ENCODE results near the gene PLEK. TPM values are rescaled to one million over a fixed set of nuclear protein-coding genes. Genes with fewer than 3 reads are reported as not detected.
"Not testable (repeated sequence)": the region's sequence is repeated elsewhere in the genome, so short reads cannot be mapped to it uniquely, and the experiment has no call there.

PLEK gene
- total RNA-seq, 3 donors from 2014 or later = 4.8 to 16.0 (median 13.8) TPM

- Histone ChIP-seq H3K9me3 (no peaks in the 10 kb centered on the region), H3K4me1 (ENCODE audit: low read depth) (no peaks in the 10 kb centered on the region), H3K36me3 (ENCODE audit: low read depth) (no peaks in the 10 kb centered on the region), H3K4me3 (no peak overlapping the region)
- TF ChIP-seq CTCF (IDR thresholded peaks at IDR 0.05) = no peak
- intact Hi-C loops (cut with DNase I, micrococcal nuclease) = no loop called here
- DNase-seq (no peak), ATAC-seq (no peak)
Observed at GRCh38 chr2:68390586-68390985, 25.5 kb downstream of the PLEK start.

DNA sequence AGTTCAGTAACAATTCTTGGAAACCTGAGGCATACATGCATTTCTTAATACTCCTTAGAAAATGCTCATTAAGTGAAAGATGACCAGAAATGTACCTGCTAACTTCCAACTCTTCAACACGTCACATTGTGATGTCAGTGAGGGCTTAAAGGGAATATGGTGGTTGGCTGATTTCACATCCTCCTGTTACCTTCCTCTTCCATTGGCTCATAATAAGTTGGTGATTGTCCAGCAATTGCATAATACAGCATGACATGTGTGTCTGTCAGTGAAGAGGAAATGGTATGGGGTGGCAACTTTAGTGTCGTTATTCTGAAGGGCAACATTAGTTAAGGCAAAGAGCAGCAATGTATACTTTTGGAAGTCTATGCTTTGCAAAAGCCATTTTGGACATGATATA, 26.0 kb downstream of the PLEK start:
- Histone ChIP-seq H3K9me3 (no peaks in the 10 kb centered on the region), H3K4me3 (no peak overlapping the region), H3K36me3 (ENCODE audit: low read depth) (no peaks in the 10 kb centered on the region), H3K4me1 (ENCODE audit: low read depth) (no peaks in the 10 kb centered on the region)
- TF ChIP-seq CTCF (IDR thresholded peaks at IDR 0.05) = no peak
- DNase-seq (no peak), ATAC-seq (peak; percentile 25)
- intact Hi-C loops (cut with DNase I, micrococcal nuclease) = no loop called here

GRCh38 chr2:68391869-68392268, 26.8 kb downstream of the PLEK start:
- no peaks in the 10 kb centered on the region for H3K36me3 ChIP-seq (ENCODE audit: low read depth)
- no peaks in the 10 kb centered on the region for H3K9me3 ChIP-seq
- no peak for TF ChIP-seq CTCF (IDR thresholded peaks at IDR 0.05)
- no peaks in the 10 kb centered on the region for H3K4me1 ChIP-seq (ENCODE audit: low read depth)
- no peak for ATAC-seq
- intact Hi-C loops (cut with DNase I, micrococcal nuclease) = no loop called here
- no peak overlapping the region for H3K4me3 ChIP-seq
- no peak for DNase-seq

- no peaks in the 10 kb centered on the region for H3K36me3 ChIP-seq (ENCODE audit: low read depth)
- no peaks in the 10 kb centered on the region for H3K4me1 ChIP-seq (ENCODE audit: low read depth)
- no peak for ATAC-seq
- no peak for TF ChIP-seq CTCF (IDR thresholded peaks at IDR 0.05)
- H3K4me3 ChIP-seq = no peak overlapping the region
- H3K9me3 ChIP-seq = no peaks in the 10 kb centered on the region
- intact Hi-C loops (cut with DNase I, micrococcal nuclease) = no loop called here
- DNase-seq = no peak
Observed at GRCh38 chr2:68396093-68396492, 31.0 kb downstream of the PLEK start.

- intact Hi-C loops (cut with DNase I, micrococcal nuclease); H3K36me3 ChIP-seq (ENCODE audit: low read depth); H3K4me1 ChIP-seq (ENCODE audit: low read depth); H3K4me3 ChIP-seq; DNase-seq; H3K9me3 ChIP-seq; ATAC-seq: not testable (repeated sequence)
Observed at GRCh38 chr2:68397704-68398263, 32.7 kb downstream of the PLEK start.

DNA sequence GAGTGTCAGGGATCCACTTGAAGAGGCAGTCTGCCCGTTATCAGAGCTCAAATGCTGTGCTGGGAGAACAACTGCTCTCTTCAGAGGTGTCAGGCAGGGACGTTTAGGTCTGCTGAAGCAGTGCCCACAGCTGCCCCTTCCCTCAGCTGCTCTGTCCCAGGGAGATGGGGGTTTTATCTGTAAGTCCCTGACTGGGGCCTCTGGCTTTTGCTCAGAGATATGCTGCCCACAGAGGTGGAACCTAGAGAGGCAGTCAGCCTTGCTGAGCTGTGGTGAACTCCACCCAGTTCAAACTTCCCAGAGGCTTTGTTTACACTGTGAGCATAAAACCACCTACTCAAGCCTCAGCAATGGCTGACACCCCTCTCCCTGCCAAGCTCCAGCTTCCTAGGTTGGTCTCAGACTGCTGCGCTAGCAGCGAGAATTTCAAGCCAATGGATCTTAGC, 38.1 kb downstream of the PLEK start:
- no peaks in the 10 kb centered on the region for H3K9me3 ChIP-seq
- peak; percentile 33 for ATAC-seq
- TF ChIP-seq CTCF (IDR thresholded peaks at IDR 0.05) = no peak
- no peak overlapping the region for H3K4me3 ChIP-seq
- H3K36me3 ChIP-seq (ENCODE audit: low read depth) = no peaks in the 10 kb centered on the region
- H3K4me1 ChIP-seq (ENCODE audit: low read depth) = no peaks in the 10 kb centered on the region
- no peak for DNase-seq
- intact Hi-C loops (cut with DNase I, micrococcal nuclease) = no loop called here

Measured in mucosa of descending colon (tissue), 3 donors.